Spleen (tissue), 7 donors: Measurements from ENCODE around the gene SKI.

Experiments
- CTCF ChIP-seq, 11 experiments: fragments of 200-600 bp in 7 of 11; fragments of 450-650 bp in 4 of 11; sonication (generic) in 4 of 11; IDR thresholded peaks in 8 of 11; conservative IDR thresholded peaks in 3 of 11; 1 replicate in 7 of 11; 2 replicates in 4 of 11; pipeline versions ENCODE4 v1.4.0 to v1.8.0; 2016 to 2021; ENCODE audit warnings: antibody characterized with exemption in 11 of 11, inconsistent platforms in 4 of 11, mild to moderate bottlenecking in 1 of 11
- POLR2A ChIP-seq, 3 donors: fragments of 450-650 bp; IDR thresholded peaks; one replicate each; pipeline ENCODE4 v1.5.1; 2017; ENCODE audit warnings: antibody characterized with exemption in 3 of 3, mild to moderate bottlenecking in 1 of 3
- donor health status: DM: no; HTN: no; CAD: no; lungs with moderate emphysema.
- donor health status: DM: no; HTN: no; CAD: no.
- donor health status: DM: no; HTN: no; CAD: no.

- TF ChIP-seq CTCF (IDR thresholded peaks at IDR 0.05 in 8 of 11, conservative IDR thresholded peaks at IDR 0.05 in 3 of 11) (no peak), POLR2A (IDR thresholded peaks at IDR 0.05) (no peak)
Observed at GRCh38 chr1:2221271-2221670, 6.8 kb upstream of the SKI start.
